SU-DHL-6 (cell line): ENCODE measurements around the gene EREG.

Experiments
- EZH2phosphoT487 ChIP-seq: fragments of 200-600 bp; sonication (generic), shearing (Covaris generic); conservative IDR thresholded peaks from 2 replicates; pipeline ENCODE4 v1.6.1; 2018; ENCODE audit warnings: mild to moderate bottlenecking, antibody characterized with exemption, low read length, moderate library complexity, mixed read lengths
- TF ChIP-seq, protein P1 (sequence below): fragments of 200-600 bp; sonication (generic); IDR thresholded peaks from one replicate; pipeline ENCODE4 v1.5.1; 2017; ENCODE audit warnings: antibody characterized with exemption, mild to moderate bottlenecking, low read length, moderate library complexity; ENCODE audit not compliant: insufficient read depth, poor library complexity, severe bottlenecking

DNA sequence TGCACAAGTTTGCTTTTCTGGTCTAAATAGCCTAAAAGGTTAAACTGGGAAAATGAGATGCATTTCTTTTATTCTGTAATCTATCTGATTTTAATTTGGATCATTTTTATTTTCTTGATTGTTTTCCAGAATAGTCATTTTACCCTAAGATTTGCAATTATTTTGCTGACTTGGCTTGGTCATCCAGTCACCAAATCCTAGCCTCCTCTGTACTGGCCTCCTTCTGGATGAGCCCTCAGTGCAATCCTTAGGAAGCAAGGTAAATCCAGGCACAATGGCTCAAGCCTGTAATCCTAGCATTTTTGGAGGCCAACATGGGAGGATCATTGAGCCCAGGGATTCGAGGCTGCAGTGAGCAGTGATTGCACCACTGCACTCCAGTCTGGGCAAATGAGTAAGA is 9.2 kb downstream of the EREG start:
- TF ChIP-seq, protein P1, sequence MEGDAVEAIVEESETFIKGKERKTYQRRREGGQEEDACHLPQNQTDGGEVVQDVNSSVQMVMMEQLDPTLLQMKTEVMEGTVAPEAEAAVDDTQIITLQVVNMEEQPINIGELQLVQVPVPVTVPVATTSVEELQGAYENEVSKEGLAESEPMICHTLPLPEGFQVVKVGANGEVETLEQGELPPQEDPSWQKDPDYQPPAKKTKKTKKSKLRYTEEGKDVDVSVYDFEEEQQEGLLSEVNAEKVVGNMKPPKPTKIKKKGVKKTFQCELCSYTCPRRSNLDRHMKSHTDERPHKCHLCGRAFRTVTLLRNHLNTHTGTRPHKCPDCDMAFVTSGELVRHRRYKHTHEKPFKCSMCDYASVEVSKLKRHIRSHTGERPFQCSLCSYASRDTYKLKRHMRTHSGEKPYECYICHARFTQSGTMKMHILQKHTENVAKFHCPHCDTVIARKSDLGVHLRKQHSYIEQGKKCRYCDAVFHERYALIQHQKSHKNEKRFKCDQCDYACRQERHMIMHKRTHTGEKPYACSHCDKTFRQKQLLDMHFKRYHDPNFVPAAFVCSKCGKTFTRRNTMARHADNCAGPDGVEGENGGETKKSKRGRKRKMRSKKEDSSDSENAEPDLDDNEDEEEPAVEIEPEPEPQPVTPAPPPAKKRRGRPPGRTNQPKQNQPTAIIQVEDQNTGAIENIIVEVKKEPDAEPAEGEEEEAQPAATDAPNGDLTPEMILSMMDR: no peak
- TF ChIP-seq EZH2phosphoT487: no peak
